ENCODE data around the gene TBC1D2. TPM values are rescaled to one million over a fixed set of nuclear protein-coding genes. Genes with fewer than 3 reads are reported as not detected.

Gene TBC1D2
- total RNA-seq, 1 donor = 114 TPM

- no peak overlapping the region for H3K27ac ChIP-seq (ENCODE audit: low read depth, low read length)
- no peaks in the 10 kb centered on the region for H3K27me3 ChIP-seq (ENCODE audit: insufficient read depth, low read length)
- H3K4me2 ChIP-seq (ENCODE audit: insufficient read depth, low read length) = no peak overlapping the region
- DNase-seq (ENCODE audit: insufficient read length, low spot score, missing footprints) = no peak
- TF ChIP-seq, protein P1, sequence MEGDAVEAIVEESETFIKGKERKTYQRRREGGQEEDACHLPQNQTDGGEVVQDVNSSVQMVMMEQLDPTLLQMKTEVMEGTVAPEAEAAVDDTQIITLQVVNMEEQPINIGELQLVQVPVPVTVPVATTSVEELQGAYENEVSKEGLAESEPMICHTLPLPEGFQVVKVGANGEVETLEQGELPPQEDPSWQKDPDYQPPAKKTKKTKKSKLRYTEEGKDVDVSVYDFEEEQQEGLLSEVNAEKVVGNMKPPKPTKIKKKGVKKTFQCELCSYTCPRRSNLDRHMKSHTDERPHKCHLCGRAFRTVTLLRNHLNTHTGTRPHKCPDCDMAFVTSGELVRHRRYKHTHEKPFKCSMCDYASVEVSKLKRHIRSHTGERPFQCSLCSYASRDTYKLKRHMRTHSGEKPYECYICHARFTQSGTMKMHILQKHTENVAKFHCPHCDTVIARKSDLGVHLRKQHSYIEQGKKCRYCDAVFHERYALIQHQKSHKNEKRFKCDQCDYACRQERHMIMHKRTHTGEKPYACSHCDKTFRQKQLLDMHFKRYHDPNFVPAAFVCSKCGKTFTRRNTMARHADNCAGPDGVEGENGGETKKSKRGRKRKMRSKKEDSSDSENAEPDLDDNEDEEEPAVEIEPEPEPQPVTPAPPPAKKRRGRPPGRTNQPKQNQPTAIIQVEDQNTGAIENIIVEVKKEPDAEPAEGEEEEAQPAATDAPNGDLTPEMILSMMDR (IDR thresholded peaks at IDR 0.05; ENCODE audit: extremely low read depth, low read depth, low read length) = no peak
- H3K9me3 ChIP-seq (ENCODE audit: low read depth, low read length) = no peaks in the 10 kb centered on the region
- no peak overlapping the region for H3K4me3 ChIP-seq (ENCODE audit: insufficient read depth, low read length)
- no peaks in the 10 kb centered on the region for H4K20me1 ChIP-seq (ENCODE audit: insufficient read depth, low read length)
- H2AFZ ChIP-seq (ENCODE audit: low read length) = no peak overlapping the region
- no peaks in the 10 kb centered on the region for H3K4me1 ChIP-seq (ENCODE audit: insufficient read depth, low read length)
- H3K36me3 ChIP-seq (ENCODE audit: insufficient read depth, low read length) = peaks cover 84% of the 10 kb centered on the region
- peaks cover 2% of the 10 kb centered on the region for H3K79me2 ChIP-seq (ENCODE audit: insufficient read depth, low read length)
Observed at GRCh38 chr9:98204692-98205091, 50.8 kb downstream of the TBC1D2 start.

- Histone ChIP-seq H3K79me2 (ENCODE audit: insufficient read depth, low read length) (peaks cover 2% of the 10 kb centered on the region), H3K4me3 (ENCODE audit: insufficient read depth, low read length) (no peak overlapping the region), H4K20me1 (ENCODE audit: insufficient read depth, low read length) (no peaks in the 10 kb centered on the region), H3K36me3 (ENCODE audit: insufficient read depth, low read length) (peaks cover 84% of the 10 kb centered on the region), H3K9me3 (ENCODE audit: low read depth, low read length) (no peaks in the 10 kb centered on the region), H3K4me2 (ENCODE audit: insufficient read depth, low read length) (no peak overlapping the region), H3K27me3 (ENCODE audit: insufficient read depth, low read length) (no peaks in the 10 kb centered on the region), H3K27ac (ENCODE audit: low read depth, low read length) (no peak overlapping the region), H2AFZ (ENCODE audit: low read length) (no peak overlapping the region), H3K4me1 (ENCODE audit: insufficient read depth, low read length) (no peaks in the 10 kb centered on the region)
- TF ChIP-seq, protein P1 (IDR thresholded peaks at IDR 0.05; ENCODE audit: extremely low read depth, low read depth, low read length) = no peak
- DNase-seq (ENCODE audit: insufficient read length, low spot score, missing footprints) = peak; percentile 75
Observed at GRCh38 chr9:98203153-98203552, 52.3 kb downstream of the TBC1D2 start.

DNA sequence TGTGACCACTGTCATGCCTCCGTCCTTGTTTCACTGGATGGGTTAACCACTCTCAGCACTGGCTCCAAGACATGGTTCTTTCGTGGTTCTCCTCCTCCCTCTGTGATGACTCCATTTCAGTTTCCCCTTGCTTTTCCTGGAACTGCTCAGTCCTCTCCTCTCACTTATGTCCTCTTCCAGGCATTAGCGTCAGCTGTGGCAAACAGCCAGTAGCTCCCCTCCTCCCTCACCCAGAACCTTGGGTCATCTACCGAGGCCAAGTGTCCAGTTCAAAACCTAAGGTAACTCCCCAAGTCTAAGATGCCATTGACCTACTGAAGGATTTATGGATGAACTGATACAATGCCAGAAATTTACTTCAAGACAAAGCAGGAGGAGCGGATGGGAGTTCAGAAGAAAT, 53.2 kb downstream of the TBC1D2 start:
- Histone ChIP-seq H3K9me3 (ENCODE audit: low read depth, low read length) (no peaks in the 10 kb centered on the region), H3K4me2 (ENCODE audit: insufficient read depth, low read length) (no peak overlapping the region), H3K4me1 (ENCODE audit: insufficient read depth, low read length) (no peaks in the 10 kb centered on the region), H3K27me3 (ENCODE audit: insufficient read depth, low read length) (no peaks in the 10 kb centered on the region), H3K27ac (ENCODE audit: low read depth, low read length) (no peak overlapping the region), H4K20me1 (ENCODE audit: insufficient read depth, low read length) (no peaks in the 10 kb centered on the region), H3K79me2 (ENCODE audit: insufficient read depth, low read length) (peaks cover 2% of the 10 kb centered on the region), H3K4me3 (ENCODE audit: insufficient read depth, low read length) (no peak overlapping the region), H3K36me3 (ENCODE audit: insufficient read depth, low read length) (peaks cover 82% of the 10 kb centered on the region), H2AFZ (ENCODE audit: low read length) (no peak overlapping the region)
- DNase-seq (ENCODE audit: insufficient read length, low spot score, missing footprints) = peak; percentile 22
- TF ChIP-seq, protein P1 (IDR thresholded peaks at IDR 0.05; ENCODE audit: extremely low read depth, low read depth, low read length) = no peak

- no peaks in the 10 kb centered on the region for H3K27me3 ChIP-seq (ENCODE audit: insufficient read depth, low read length)
- no peaks in the 10 kb centered on the region for H3K4me1 ChIP-seq (ENCODE audit: insufficient read depth, low read length)
- H3K4me3 ChIP-seq (ENCODE audit: insufficient read depth, low read length) = no peak overlapping the region
- H3K79me2 ChIP-seq (ENCODE audit: insufficient read depth, low read length) = peaks cover 2% of the 10 kb centered on the region
- H2AFZ ChIP-seq (ENCODE audit: low read length) = no peak overlapping the region
- DNase-seq (ENCODE audit: insufficient read length, low spot score, missing footprints) = peak; percentile 46
- H3K4me2 ChIP-seq (ENCODE audit: insufficient read depth, low read length) = no peak overlapping the region
- no peak overlapping the region for H3K27ac ChIP-seq (ENCODE audit: low read depth, low read length)
- H3K36me3 ChIP-seq (ENCODE audit: insufficient read depth, low read length) = peaks cover 82% of the 10 kb centered on the region
- H4K20me1 ChIP-seq (ENCODE audit: insufficient read depth, low read length) = no peaks in the 10 kb centered on the region
- TF ChIP-seq, protein P1 (IDR thresholded peaks at IDR 0.05; ENCODE audit: extremely low read depth, low read depth, low read length) = no peak
- H3K9me3 ChIP-seq (ENCODE audit: low read depth, low read length) = no peaks in the 10 kb centered on the region
Observed at GRCh38 chr9:98201749-98202148, 53.7 kb downstream of the TBC1D2 start.

All from osteoblast (primary cell).